SU-DHL-6 (cell line): ENCODE results near the gene RGL1.

Source experiments
- H2AFZ ChIP-seq: fragments of 200-600 bp; sonication (generic); 2 replicates; pipeline ENCODE4 v1.6.1; 2014; ENCODE audit warnings: low read depth, mild to moderate bottlenecking, moderate library complexity, mixed read lengths, antibody characterized with exemption, low read length; ENCODE audit not compliant: severe bottlenecking
- H3F3A ChIP-seq: fragments of 200-600 bp; shearing (Covaris generic); 2 replicates; pipeline ENCODE4 v1.6.0; 2016; ENCODE audit warnings: antibody characterized with exemption, mild to moderate bottlenecking; ENCODE audit not compliant: insufficient read depth
- H3K27ac ChIP-seq: fragments of 200-600 bp; sonication (generic); 2 replicates; pipeline ENCODE4 v1.5.1; 2016; ENCODE audit warnings: low read depth, mild to moderate bottlenecking, low read length, moderate library complexity, mixed read lengths
- H3K27me3 ChIP-seq: fragments of 200-600 bp; sonication (generic), shearing (Covaris generic); 2 replicates; pipeline ENCODE4 v1.6.0; 2014; ENCODE audit warnings: mild to moderate bottlenecking, low read length
- H3K36me3 ChIP-seq: fragments of 200-600 bp; sonication (generic); 2 replicates; pipeline ENCODE4 v1.6.1; 2014; ENCODE audit warnings: mild to moderate bottlenecking, low read length, mixed read lengths
- H3K4me2 ChIP-seq: fragments of 300-600, 200-600 bp; shearing (Covaris generic), sonication (generic); 2 replicates; pipeline ENCODE4 v1.6.0; 2014; ENCODE audit warnings: low read length, low read depth, mild to moderate bottlenecking; ENCODE audit not compliant: poor library complexity, severe bottlenecking
- H3K4me3 ChIP-seq: fragments of 200-600 bp; sonication (generic); 2 replicates; pipeline ENCODE4 v1.5.1; 2014; ENCODE audit warnings: antibody characterized with exemption, low read length, mild to moderate bottlenecking, mixed read lengths; ENCODE audit not compliant: insufficient read depth, poor library complexity, severe bottlenecking
- H3K79me2 ChIP-seq: fragments of 200-600 bp; sonication (generic); 2 replicates; pipeline ENCODE4 v1.6.1; 2014; ENCODE audit warnings: mild to moderate bottlenecking, low read length, moderate library complexity; ENCODE audit not compliant: insufficient read depth
- H3K9ac ChIP-seq: fragments of 200-600 bp; sonication (generic); 2 replicates; pipeline ENCODE4 v1.7.0; 2014; ENCODE audit warnings: mild to moderate bottlenecking, low read length
- H3K9me2 ChIP-seq: fragments of 200-600 bp; sonication (generic); replicated peaks from 2 replicates; pipeline ENCODE4 v1.6.1; 2014; ENCODE audit warnings: low read length; ENCODE audit not compliant: insufficient read depth
- H3K9me3 ChIP-seq: fragments of 200-600 bp; sonication (generic); 2 replicates; pipeline ENCODE4 v1.6.1; 2014; ENCODE audit warnings: low read length, mixed read lengths; ENCODE audit not compliant: insufficient read depth
- H4K20me1 ChIP-seq: fragments of 200-600 bp; sonication (generic); 2 replicates; pipeline ENCODE4 v1.6.1; 2014; ENCODE audit warnings: low read depth, mild to moderate bottlenecking, antibody characterized with exemption, low read length, moderate library complexity, mixed read lengths
- CTCF ChIP-seq: fragments of 200-600 bp; sonication (generic); IDR thresholded peaks from one replicate; pipeline ENCODE4 v1.5.1; 2017; ENCODE audit warnings: antibody characterized with exemption, mild to moderate bottlenecking, low read length, moderate library complexity; ENCODE audit not compliant: insufficient read depth, poor library complexity, severe bottlenecking
- EZH2phosphoT487 ChIP-seq: fragments of 200-600 bp; sonication (generic), shearing (Covaris generic); conservative IDR thresholded peaks from 2 replicates; pipeline ENCODE4 v1.6.1; 2018; ENCODE audit warnings: mild to moderate bottlenecking, antibody characterized with exemption, low read length, moderate library complexity, mixed read lengths

RGL1 gene

DNA sequence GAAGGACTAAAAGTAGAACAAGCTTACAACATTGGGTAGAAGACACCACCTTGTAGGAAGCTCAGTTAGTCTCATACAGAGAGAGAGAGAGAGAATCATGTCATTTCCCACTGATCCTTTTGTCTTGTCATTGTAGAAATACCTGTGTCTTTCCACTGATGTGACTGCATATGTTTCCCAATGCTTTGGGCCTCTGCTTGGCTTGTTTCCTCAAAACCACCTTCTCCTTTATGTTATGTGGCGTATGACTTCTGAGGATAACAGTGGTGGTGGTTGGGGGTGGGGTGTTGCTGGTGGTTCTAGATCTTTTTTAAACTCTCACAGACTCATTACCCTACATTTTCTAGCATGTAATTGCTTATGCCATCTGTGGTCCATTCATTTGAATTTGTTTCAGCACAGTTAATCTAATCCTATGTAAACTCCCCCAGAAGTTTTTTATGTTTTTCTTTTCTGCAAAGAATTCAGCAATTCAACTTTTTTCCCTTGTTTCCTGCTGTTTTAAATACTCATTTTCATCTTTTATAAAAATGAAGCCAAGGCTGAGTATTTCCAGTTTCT lies 9.3 kb downstream of the RGL1 start:
- TF ChIP-seq EZH2phosphoT487 (no peak), CTCF (no peak)
- Histone ChIP-seq H3F3A (no peaks in the 10 kb centered on the region), H3K27me3 (no peaks in the 10 kb centered on the region; the same call in 1 of the 2 replicates), H3K9me2 (no peaks in the 10 kb centered on the region), H4K20me1 (no peaks in the 10 kb centered on the region), H3K79me2 (no peaks in the 10 kb centered on the region), H3K4me2 (no peak overlapping the region), H3K27ac (no peak overlapping the region), H3K9me3 (no peaks in the 10 kb centered on the region), H3K4me3 (no peak overlapping the region), H3K9ac (no peak overlapping the region), H3K36me3 (no peaks in the 10 kb centered on the region), H2AFZ (no peak overlapping the region)

DNA sequence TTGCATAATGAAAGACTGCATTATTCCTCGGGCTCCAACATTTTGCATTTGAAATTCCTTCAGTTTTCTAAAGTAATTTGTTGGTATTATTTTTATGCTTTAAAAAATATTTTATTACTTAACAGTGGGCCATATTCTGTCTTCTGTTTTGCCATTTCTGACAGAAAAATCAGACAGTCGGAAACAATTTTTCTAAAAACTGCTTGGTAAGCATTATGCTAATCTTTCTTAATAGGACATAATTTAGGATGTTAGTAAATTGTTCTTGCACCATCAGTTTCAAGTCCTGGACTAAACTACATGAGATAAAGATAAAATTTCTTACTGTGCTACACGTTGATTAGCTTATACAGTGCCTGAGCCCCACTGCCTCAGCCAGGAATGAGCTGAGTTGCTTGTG lies 11.2 kb downstream of the RGL1 start:
- no peak overlapping the region for H3K4me2 ChIP-seq
- no peaks in the 10 kb centered on the region for H3K79me2 ChIP-seq
- H4K20me1 ChIP-seq, result no peaks in the 10 kb centered on the region
- TF ChIP-seq CTCF (no peak), EZH2phosphoT487 (no peak)
- no peak overlapping the region for H3K4me3 ChIP-seq
- H2AFZ ChIP-seq, result no peak overlapping the region
- H3K36me3 ChIP-seq, result no peaks in the 10 kb centered on the region
- H3K9me2 ChIP-seq, result no peaks in the 10 kb centered on the region
- H3K9ac ChIP-seq, result no peak overlapping the region
- no peak overlapping the region for H3K27ac ChIP-seq
- H3F3A ChIP-seq, result no peaks in the 10 kb centered on the region
- H3K9me3 ChIP-seq, result no peaks in the 10 kb centered on the region
- H3K27me3 ChIP-seq, result no peaks in the 10 kb centered on the region; the same call in 1 of the 2 replicates

DNA sequence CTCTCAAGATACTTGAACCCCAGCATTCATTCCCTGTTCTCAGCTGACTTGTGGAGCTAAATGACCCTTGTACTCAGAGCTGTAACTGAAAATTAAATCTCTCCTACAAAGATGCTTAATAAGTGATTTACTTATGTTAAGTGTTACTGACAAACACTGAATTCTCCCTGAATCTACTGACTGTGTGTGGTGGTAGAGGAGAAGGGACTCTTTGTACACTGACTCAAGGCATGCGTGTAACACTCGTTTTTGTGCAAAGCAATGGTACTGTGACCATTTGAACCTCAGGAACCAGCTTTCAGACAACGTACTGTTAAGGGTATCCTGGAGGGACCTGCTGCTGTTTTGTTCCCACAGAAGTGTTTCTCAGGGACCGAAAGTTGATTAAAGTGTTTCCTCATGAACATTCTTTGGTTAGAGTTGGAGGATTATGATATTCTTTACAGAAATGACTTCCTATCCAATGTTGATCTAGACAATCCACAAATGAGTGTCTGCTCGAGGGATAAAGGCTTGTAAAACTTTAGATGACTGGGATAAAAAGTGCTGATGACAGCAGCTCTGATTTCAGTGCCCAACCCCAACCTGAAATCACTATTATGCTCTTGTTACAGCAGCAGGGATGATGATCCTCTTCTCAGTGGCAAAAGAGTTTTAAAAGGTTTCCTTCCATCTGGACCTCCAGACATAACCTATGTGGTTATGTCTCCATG lies 12.8 kb downstream of the RGL1 start:
- no peaks in the 10 kb centered on the region; the same call in 1 of the 2 replicates for H3K27me3 ChIP-seq
- TF ChIP-seq CTCF (no peak), EZH2phosphoT487 (no peak)
- no peaks in the 10 kb centered on the region for H3K9me3 ChIP-seq
- no peaks in the 10 kb centered on the region for H3K79me2 ChIP-seq
- H3K9me2 ChIP-seq, result no peaks in the 10 kb centered on the region
- H3K4me3 ChIP-seq, result no peak overlapping the region
- no peaks in the 10 kb centered on the region for H3F3A ChIP-seq
- no peak overlapping the region for H3K4me2 ChIP-seq
- H2AFZ ChIP-seq, result no peak overlapping the region
- H3K36me3 ChIP-seq, result no peaks in the 10 kb centered on the region
- H3K9ac ChIP-seq, result no peak overlapping the region
- no peak overlapping the region for H3K27ac ChIP-seq
- H4K20me1 ChIP-seq, result no peaks in the 10 kb centered on the region
